Effector memory CD4-positive, alpha-beta T cell (primary cell): Measurements from ENCODE around the gene PRPF31.

Experiments used
- DNase-seq, 3 donors: peaks; one replicate each; pipeline ENCODE4 v3.0.0-alpha.2; 2020
- H3K27ac ChIP-seq: 2 replicates; pipeline ENCODE4 v1.7.0; 2013; ENCODE audit warnings: mild to moderate bottlenecking, low read length, moderate library complexity; ENCODE audit not compliant: insufficient read depth, poor library complexity, severe bottlenecking
- H3K27me3 ChIP-seq: replicated peaks from 2 replicates; pipeline ENCODE4 v1.7.0; 2013; ENCODE audit warnings: mild to moderate bottlenecking, low read length; ENCODE audit not compliant: insufficient read depth, control insufficient read depth, poor library complexity, severe bottlenecking
- H3K36me3 ChIP-seq: 2 replicates; pipeline ENCODE4 v1.7.0; 2013; ENCODE audit warnings: mild to moderate bottlenecking, low read length, moderate library complexity; ENCODE audit not compliant: control insufficient read depth, insufficient read depth
- H3K4me1 ChIP-seq: 2 replicates; pipeline ENCODE4 v1.7.0; 2013; ENCODE audit warnings: low read length, mild to moderate bottlenecking; ENCODE audit not compliant: control insufficient read depth, insufficient read depth, poor library complexity, severe bottlenecking
- H3K4me3 ChIP-seq: 2 replicates; pipeline ENCODE4 v1.7.0; 2013; ENCODE audit warnings: low read length, low read depth, mild to moderate bottlenecking; ENCODE audit not compliant: insufficient read depth, poor library complexity, severe bottlenecking
- H3K9me3 ChIP-seq: 2 replicates; pipeline ENCODE4 v1.7.0; 2013; ENCODE audit warnings: mild to moderate bottlenecking, low read length, moderate library complexity; ENCODE audit not compliant: control insufficient read depth
- total RNA-seq, 3 donors: gene quantifications; one replicate each; lab custom pipeline; 2026; lab: John Stamatoyannopoulos, UW

The PRPF31 gene, protein sequence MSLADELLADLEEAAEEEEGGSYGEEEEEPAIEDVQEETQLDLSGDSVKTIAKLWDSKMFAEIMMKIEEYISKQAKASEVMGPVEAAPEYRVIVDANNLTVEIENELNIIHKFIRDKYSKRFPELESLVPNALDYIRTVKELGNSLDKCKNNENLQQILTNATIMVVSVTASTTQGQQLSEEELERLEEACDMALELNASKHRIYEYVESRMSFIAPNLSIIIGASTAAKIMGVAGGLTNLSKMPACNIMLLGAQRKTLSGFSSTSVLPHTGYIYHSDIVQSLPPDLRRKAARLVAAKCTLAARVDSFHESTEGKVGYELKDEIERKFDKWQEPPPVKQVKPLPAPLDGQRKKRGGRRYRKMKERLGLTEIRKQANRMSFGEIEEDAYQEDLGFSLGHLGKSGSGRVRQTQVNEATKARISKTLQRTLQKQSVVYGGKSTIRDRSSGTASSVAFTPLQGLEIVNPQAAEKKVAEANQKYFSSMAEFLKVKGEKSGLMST
- total RNA-seq = 46.4 to 65.2 (median 62.3) reads per million in 3 donors

DNA sequence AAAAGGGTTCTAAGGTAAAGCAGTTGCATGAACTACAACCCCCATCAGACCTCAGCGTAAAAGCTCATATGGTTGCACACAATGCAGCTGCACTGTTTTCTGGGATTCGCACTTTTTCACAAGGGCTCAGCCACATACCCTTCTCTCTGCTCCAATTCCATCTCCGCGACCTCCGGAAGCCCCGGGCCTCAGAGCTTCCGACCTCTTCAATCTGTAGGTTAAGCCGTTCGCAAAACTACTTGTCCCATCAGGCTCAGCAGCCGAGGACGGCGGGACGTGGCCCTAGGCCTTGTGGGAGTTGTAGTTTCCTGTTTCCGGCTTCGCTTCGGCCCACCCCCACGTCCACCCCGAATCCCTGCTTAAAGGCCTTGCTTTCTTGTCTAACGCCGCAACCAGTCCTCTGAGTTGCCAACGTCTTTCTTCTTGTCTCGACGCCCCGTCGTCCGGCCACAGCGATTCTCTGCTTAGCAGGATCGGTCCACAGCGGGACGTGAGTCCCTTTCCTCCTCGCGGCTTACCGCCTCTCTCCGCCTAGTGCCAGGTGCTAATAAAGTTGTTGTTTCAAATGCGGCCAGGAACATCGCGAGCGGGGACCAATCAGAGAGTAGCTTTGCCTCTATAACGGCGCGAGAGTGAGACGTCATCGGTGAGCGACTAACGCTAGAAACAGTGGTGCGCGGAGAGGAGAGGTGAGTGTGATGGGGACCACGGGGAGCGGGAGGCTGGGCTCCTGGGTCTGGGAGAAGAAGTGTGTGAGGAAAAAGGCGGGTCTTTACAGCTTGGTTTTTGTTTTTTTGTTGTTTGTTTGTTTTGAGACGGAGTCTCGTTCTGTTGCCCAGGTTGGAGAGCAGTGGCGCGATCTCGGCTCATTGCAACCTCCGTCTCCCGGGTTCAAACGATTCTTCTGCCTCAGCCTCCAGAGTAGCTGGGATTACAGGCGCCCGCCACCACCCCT, at the start of gene PRPF31, which contains the start of gene TFPT:
Gene PRPF31 (plus strand): TSS at position 646 of the 955 bp plus-strand sequence. CDS start 2,525 bp downstream, outside the sequence.
Gene TFPT (minus strand): TSS at position 549 of the 955 bp plus-strand sequence. CDS start 388 bp downstream, at position 161.
- Histone ChIP-seq H3K36me3 (peaks cover 22% of the 10 kb centered on the region), H3K27ac (peak within 1 kb of the TSS; percentile 83), H3K9me3 (no peaks in the 10 kb centered on the region), H3K4me3 (peak within 1 kb of the TSS; percentile 78), H3K4me1 (peaks cover 12% of the 10 kb centered on the region), H3K27me3 (no peaks in the 10 kb centered on the region)
- DNase-seq = peak; percentile 89 to 95 (median 92)

DNA sequence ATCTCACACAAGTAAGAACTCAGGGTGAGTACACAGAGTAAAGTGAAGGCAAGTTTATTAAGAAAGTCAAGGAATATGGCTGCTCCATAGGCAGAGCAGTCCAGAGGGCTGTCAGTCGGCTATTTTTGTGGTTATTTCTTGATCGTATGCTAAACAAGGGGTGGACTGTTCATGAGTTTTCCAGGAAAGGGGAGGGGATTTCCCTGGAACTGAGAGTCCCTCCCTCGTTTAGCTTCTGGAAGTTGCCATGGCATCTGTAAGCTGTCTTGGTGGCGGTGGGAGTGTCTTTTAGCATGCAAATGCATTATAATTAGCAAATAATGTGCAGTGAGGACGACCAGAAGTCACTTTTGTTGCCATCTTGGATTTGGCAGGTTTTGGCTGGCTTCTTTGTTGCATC, 46.1 kb upstream of the PRPF31 start:
- Histone ChIP-seq H3K27me3 (no peaks in the 10 kb centered on the region), H3K9me3 (no peaks in the 10 kb centered on the region), H3K36me3 (no peaks in the 10 kb centered on the region), H3K4me1 (no peaks in the 10 kb centered on the region), H3K4me3 (no peak overlapping the region), H3K27ac (no peak overlapping the region)
- no peak for DNase-seq

DNA sequence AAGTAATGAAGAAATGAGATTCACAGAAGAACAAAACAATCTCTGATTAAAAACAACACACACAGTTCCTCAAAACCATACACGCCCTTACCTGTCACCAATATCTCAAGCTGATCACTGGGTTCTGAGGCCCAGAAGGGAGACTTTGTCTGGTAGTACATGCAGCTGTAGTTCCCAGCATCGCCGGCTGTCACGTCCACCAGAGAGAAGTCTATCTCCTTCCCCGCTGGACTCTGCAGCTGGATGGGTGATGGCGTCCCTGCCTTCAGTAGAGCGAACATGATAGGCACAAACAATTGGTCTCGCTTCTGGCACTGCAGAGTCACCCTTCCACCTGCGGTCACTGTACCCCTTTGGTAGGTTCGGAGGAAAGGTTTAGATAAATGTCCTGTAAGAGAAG, 41.7 kb upstream of the PRPF31 start:
- Histone ChIP-seq H3K36me3 (no peaks in the 10 kb centered on the region), H3K27me3 (no peaks in the 10 kb centered on the region), H3K4me1 (no peaks in the 10 kb centered on the region)

DNA sequence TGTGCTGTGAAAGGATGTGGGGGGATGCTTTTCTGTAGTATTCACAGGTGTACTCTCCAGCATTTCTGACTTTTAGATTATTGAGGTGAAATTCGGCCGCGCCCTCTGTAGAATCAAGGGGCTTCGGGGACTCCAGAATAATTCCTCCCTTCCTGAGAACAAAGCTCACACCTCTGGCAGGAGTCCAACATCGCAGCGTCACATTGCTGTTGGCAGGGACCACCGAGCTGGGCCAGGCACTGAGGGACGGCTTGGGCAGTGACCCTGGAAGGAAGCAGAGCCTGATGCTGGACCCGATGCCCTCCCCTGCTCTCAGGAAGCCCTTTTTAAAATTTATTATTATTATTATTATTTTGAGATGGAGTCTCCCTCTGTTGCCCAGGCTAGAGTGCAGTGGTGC, 40.7 kb upstream of the PRPF31 start:
- no peak for DNase-seq
- Histone ChIP-seq H3K4me1 (no peaks in the 10 kb centered on the region), H3K27ac (no peak overlapping the region), H3K4me3 (no peak overlapping the region), H3K36me3 (no peaks in the 10 kb centered on the region), H3K27me3 (no peaks in the 10 kb centered on the region), H3K9me3 (no peaks in the 10 kb centered on the region)

More for the DNA sequence above, 41.7 kb upstream of the PRPF31 start:
- H3K9me3 ChIP-seq = no peaks in the 10 kb centered on the region
- H3K27ac ChIP-seq = no peak overlapping the region
- no peak overlapping the region for H3K4me3 ChIP-seq
- no peak for DNase-seq

DNA sequence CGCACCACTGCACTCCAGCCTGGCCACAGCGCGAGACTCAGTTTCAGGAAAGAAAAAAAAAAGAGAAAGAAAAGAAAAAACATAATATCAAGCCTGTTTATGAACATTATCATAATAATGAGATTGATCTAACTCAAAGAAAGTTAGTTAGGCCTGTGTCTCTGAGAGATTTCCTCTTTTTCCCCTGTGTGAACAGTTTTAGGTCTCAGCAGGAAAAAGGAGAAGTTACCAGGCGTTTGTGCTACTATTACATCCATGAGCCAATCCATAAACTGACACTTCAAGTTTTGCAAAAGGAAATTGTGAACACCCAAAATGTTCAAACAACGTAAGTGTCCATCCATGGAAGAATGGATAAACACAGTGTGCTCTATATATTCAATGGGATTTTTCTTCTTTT, 38.2 kb upstream of the PRPF31 start:
- H3K36me3 ChIP-seq = no peaks in the 10 kb centered on the region
- H3K4me3 ChIP-seq = no peak overlapping the region
- DNase-seq = no peak
- no peaks in the 10 kb centered on the region for H3K27me3 ChIP-seq
- no peaks in the 10 kb centered on the region for H3K4me1 ChIP-seq
- H3K27ac ChIP-seq = no peak overlapping the region
- peaks cover 7% of the 10 kb centered on the region for H3K9me3 ChIP-seq

DNA sequence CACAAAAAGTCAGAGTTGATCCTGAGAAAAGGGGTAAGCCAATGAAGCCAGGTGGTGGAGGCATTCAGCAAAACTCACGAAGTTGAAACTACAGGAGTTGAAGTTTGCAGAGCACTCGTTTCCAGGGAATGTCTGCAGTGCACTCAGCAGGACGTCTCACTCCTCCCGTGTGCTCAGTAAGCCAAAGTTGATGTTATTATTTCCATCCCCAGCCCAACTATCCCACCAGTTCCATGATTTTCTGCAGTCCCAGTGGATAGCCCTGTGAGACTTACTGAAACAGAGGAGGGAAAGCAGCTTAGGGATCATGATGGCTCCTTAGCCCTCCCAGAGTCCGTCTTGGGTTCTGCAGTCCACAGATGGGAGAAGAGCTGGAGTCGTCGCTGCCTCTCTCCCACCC, 34.5 kb upstream of the PRPF31 start, which contains the start of gene TARM1:
Gene TARM1 (minus strand): TSS at position 334 of the 400 bp plus-strand sequence. CDS start 25 bp downstream, at position 309.
- Histone ChIP-seq H3K4me1 (no peaks in the 10 kb centered on the region), H3K27ac (no peak within 1 kb of the TSS), H3K36me3 (no peaks in the 10 kb centered on the region), H3K4me3 (no peak within 1 kb of the TSS), H3K27me3 (no peaks in the 10 kb centered on the region), H3K9me3 (peaks cover 7% of the 10 kb centered on the region)
- DNase-seq = no peak

DNA sequence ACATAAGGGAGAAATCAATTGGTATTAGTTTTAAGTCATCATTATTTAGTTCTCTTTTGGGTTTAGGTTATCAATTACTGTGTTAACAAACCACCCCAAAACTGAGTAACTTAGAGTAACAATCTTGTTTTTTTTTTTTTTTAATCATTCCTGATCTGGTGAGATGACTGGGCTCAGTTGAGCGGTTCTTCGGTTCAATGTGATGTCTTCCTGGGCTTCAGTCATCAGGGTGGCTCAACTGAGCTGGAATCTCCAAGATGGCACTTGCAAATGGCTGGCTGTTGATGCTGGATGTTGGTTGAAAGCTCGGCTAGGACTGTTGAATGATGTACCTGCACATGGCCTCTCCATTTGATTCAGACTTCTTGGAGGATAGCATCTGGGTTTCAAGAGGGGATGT, 31.1 kb upstream of the PRPF31 start:
- peaks cover 7% of the 10 kb centered on the region for H3K9me3 ChIP-seq
- H3K27me3 ChIP-seq = no peaks in the 10 kb centered on the region
- no peaks in the 10 kb centered on the region for H3K36me3 ChIP-seq
- no peaks in the 10 kb centered on the region for H3K4me1 ChIP-seq
- H3K4me3 ChIP-seq = no peak overlapping the region
- DNase-seq = no peak
- H3K27ac ChIP-seq = no peak overlapping the region

DNA sequence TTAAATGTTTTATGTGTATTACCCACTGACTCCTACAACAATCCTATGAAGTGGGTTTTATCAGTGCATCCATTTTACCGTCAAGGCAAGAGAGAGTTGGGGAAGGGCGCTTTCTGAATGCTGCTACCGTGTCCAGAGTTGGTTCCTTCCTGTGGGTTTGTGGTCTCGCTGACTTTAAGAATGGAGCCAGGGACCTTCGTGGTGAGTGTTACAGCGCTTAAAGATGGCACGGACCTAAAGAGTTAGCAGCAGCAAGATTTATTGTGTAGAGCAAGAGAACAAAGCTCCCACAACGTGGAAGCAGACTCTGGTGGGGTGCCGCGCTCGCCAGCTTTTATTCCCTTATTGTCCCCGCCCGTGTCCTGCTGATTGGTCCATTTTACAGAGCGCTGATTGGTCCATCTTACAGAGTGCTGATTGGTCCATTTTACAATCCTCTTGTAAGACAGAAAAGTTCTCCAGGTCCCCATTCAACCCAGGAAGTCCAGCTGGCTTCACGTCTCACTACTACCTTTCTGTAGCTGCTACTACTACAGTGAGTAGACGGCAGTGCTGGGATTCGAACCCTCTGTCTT, 21.0 kb upstream of the PRPF31 start:
- DNase-seq = no peak
- H3K4me3 ChIP-seq = no peak overlapping the region
- H3K36me3 ChIP-seq = no peaks in the 10 kb centered on the region
- H3K4me1 ChIP-seq = peaks cover 12% of the 10 kb centered on the region
- no peaks in the 10 kb centered on the region for H3K27me3 ChIP-seq
- H3K27ac ChIP-seq = no peak overlapping the region
- no peaks in the 10 kb centered on the region for H3K9me3 ChIP-seq

DNA sequence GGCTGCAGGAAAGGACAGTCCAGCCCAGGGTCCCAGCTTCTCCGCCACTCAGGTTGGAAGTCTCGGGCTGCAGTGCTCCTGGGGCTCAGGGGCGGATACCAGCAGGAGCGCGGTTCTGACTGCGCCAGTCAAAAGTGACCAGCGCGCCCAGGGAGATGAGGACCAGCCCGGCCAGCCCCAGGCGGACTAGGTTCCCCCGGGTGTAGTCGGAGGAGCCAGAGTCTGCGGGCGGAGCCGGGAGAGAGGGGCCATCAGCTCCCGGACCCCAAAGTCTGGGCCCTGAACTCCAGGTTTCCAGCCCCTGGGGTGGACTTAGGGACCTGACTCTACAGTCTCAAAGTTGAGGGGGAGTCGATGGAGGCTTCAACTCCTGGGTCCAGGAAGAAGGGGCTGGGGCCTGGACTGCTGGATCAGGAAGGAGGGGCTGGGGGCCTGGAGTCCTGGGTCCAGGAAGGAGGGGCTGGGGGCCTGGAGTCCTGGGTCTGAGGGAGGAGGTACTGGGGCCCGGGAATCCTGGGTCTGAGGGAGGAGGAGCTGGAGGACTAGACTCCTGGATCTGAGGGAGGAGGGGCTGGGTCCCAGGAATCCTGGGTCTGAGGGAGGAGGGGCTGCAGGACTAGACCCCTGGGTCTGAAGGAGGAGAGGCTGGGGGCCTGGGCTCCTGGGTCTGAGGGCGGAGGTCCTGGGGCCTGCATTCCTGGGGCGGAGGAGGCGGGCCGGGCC, 20.3 kb upstream of the PRPF31 start:
- peaks cover 12% of the 10 kb centered on the region for H3K4me1 ChIP-seq
- no peaks in the 10 kb centered on the region for H3K9me3 ChIP-seq
- no peaks in the 10 kb centered on the region for H3K36me3 ChIP-seq
- DNase-seq = no peak
- H3K27me3 ChIP-seq = no peaks in the 10 kb centered on the region
- H3K27ac ChIP-seq = no peak overlapping the region
- peak overlapping the region; percentile 37 for H3K4me3 ChIP-seq
